Lung (tissue), 12 donors: ENCODE data around the gene LIMK1. TPM values are rescaled to one million over a fixed set of nuclear protein-coding genes. Genes with fewer than 3 reads are reported as not detected.

ENCODE experiments used
- ATAC-seq: fragments of 200-7000 bp; cut with Tn5 transposase; one replicate; pipeline ENCODE4 v1.9.1; 2020; ENCODE audit warnings: moderate number of reproducible peaks; ENCODE audit not compliant: insufficient read depth, low FRiP score
- DNase-seq, 3 donors: peaks; one replicate each; pipeline ENCODE4 v3.0.0-alpha.2; 2013 to 2017
- H3K27ac ChIP-seq, 2 donors: one replicate each; pipeline ENCODE4 v1.5.1; 2013; ENCODE audit warnings: mild to moderate bottlenecking in 2 of 2, moderate library complexity in 2 of 2, control low read depth in 1 of 2, inconsistent platforms in 1 of 2, low read depth in 1 of 2, low read length in 1 of 2
- H3K27me3 ChIP-seq, 3 donors: one replicate each; pipeline ENCODE4 v1.5.1; 2013; ENCODE audit warnings: low read length in 2 of 3; ENCODE audit not compliant: control insufficient read depth in 3 of 3, insufficient read depth in 3 of 3
- H3K36me3 ChIP-seq, 4 donors: one replicate each; pipeline ENCODE4 v1.5.1; 2013; ENCODE audit warnings: low read length in 4 of 4, mild to moderate bottlenecking in 1 of 4, moderate library complexity in 1 of 4; ENCODE audit not compliant: control insufficient read depth in 4 of 4, insufficient read depth in 4 of 4
- H3K4me1 ChIP-seq, 5 donors: one replicate each; pipeline ENCODE4 v1.5.1; 2013; ENCODE audit warnings: low read length in 5 of 5, mild to moderate bottlenecking in 2 of 5, moderate library complexity in 1 of 5; ENCODE audit not compliant: control insufficient read depth in 5 of 5, insufficient read depth in 5 of 5
- H3K4me3 ChIP-seq: one replicate; pipeline ENCODE4 v1.5.1; 2013; ENCODE audit warnings: mild to moderate bottlenecking, control low read depth, moderate library complexity
- H3K9ac ChIP-seq, 2 donors: one replicate each; pipeline ENCODE4 v1.5.1; 2013; ENCODE audit warnings: low read length in 2 of 2, control low read depth in 1 of 2; ENCODE audit not compliant: insufficient read depth in 1 of 2
- H3K9me3 ChIP-seq, 4 donors: one replicate each; pipeline ENCODE4 v1.5.1; 2013; ENCODE audit warnings: low read length in 3 of 4, mild to moderate bottlenecking in 1 of 4, moderate library complexity in 1 of 4; ENCODE audit not compliant: control insufficient read depth in 4 of 4, insufficient read depth in 3 of 4
- CTCF ChIP-seq: IDR thresholded peaks from 2 replicates; pipeline ENCODE4 v1.5.1; 2012; ENCODE audit warnings: mild to moderate bottlenecking; ENCODE audit errors: control extremely low read depth, extremely low read depth
- WGBS, 2 donors: extraction: QIAGEN DNeasy Blood & Tissue Kit; methylation state at CpG; one replicate each; pipeline ENCODE4 v1.1.7; 2013; 5-methylcytosine and 5-hydroxymethylcytosine counted together
- polyA plus RNA-seq, 2 donors: library from polyadenylated mRNA; stranded (reverse); fragments of 200-250 nt; gene quantifications; one replicate each; pipeline ENCODE4 v1.2.1, GENCODE V29; 2013
- total RNA-seq, 2 donors: library from RNA; depleted of rRNA in 1 of 2; stranded (reverse); fragments of >200 nt in 1 of 2; gene quantifications; one replicate each; pipeline ENCODE4 v1.2.1, GENCODE V29; 2014 to 2021
- donor health status: control.
- donor health status: control.
- donor health status: Bipolar disorder and iron deficiency.
- donor health status: healthy.
- donor health status: DM: yes; HTN: yes; CAD: no.

Gene LIMK1
- total and polyA plus RNA-seq, 4 donors, result 11.2 to 41.0 (median 17.3) TPM

DNA sequence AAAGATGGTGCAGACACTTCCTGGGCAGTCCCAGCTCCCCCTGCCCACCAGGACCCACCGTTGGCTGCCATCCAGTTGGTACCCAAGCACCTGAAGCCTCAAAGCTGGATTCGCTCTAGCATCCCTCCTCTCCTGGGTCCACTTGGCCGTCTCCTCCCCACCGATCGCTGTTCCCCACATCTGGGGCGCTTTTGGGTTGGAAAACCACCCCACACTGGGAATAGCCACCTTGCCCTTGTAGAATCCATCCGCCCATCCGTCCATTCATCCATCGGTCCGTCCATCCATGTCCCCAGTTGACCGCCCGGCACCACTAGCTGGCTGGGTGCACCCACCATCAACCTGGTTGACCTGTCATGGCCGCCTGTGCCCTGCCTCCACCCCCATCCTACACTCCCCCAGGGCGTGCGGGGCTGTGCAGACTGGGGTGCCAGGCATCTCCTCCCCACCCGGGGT lies 14.5 kb upstream of the LIMK1 start:
- 91% methylated on average over 16 of the region's 16 CpGs for WGBS, 2 donors
- DNase-seq (no peak), ATAC-seq (no peak)
- no peak overlapping the region for H3K27ac ChIP-seq
- H3K4me3 ChIP-seq, result no peak overlapping the region
- H3K9ac ChIP-seq, result no peak overlapping the region
- peaks cover 0 to 5% (median 1%) of the 10 kb centered on the region in 4 donors for H3K36me3 ChIP-seq
- no peaks in the 10 kb centered on the region for H3K4me1 ChIP-seq
- no peaks in the 10 kb centered on the region for H3K27me3 ChIP-seq
- peaks cover 0 to 4% (median 0%) of the 10 kb centered on the region in 4 donors for H3K9me3 ChIP-seq
- no peak for TF ChIP-seq CTCF

- peaks cover 0 to 5% (median 1%) of the 10 kb centered on the region in 4 donors for H3K36me3 ChIP-seq
- no peaks in the 10 kb centered on the region for H3K27me3 ChIP-seq
- H3K9ac ChIP-seq, result no peak overlapping the region
- WGBS, 2 donors, result 71 to 73% methylated on average over 11 of the region's 11 CpGs
- no peak for TF ChIP-seq CTCF
- peaks cover 0 to 4% (median 0%) of the 10 kb centered on the region in 4 donors for H3K9me3 ChIP-seq
- no peak for DNase-seq
- no peaks in the 10 kb centered on the region for H3K4me1 ChIP-seq
- H3K4me3 ChIP-seq, result no peak overlapping the region
- peak overlapping the region in 1 of 2 donors; percentile 9 for H3K27ac ChIP-seq
- no peak for ATAC-seq
Measured at GRCh38 chr7:74069790-74070618, 13.6 kb upstream of the LIMK1 start.

DNA sequence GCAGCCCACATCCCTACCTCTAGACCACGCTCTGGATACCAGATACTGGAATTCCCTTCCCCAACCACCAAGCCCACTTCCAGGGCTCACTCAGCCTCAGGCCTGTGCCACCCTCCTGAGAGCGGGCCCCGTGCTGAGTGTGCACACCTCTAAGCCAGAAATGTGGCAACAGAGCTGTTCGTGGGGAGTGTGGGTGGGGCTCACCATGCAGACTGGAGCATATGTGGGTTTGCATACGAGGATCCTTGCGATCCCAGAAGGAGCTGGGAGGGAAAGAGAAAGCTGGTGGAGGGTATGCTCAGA lies 13.0 kb upstream of the LIMK1 start:
- H3K27me3 ChIP-seq, result no peaks in the 10 kb centered on the region
- WGBS, 2 donors, result 60 to 72% methylated on average over 6 of the region's 6 CpGs
- peaks cover 0 to 5% (median 1%) of the 10 kb centered on the region in 4 donors for H3K36me3 ChIP-seq
- no peak for TF ChIP-seq CTCF
- peak overlapping the region in 1 of 2 donors; percentile 9 for H3K27ac ChIP-seq
- H3K4me3 ChIP-seq, result no peak overlapping the region
- DNase-seq (no peak), ATAC-seq (no peak)
- H3K4me1 ChIP-seq, result no peaks in the 10 kb centered on the region
- no peak overlapping the region for H3K9ac ChIP-seq
- H3K9me3 ChIP-seq, result peaks cover 0 to 4% (median 0%) of the 10 kb centered on the region in 4 donors
